Stimulated activated CD8-positive, alpha-beta memory T cell treated with anti-CD3 and anti-CD28 coated beads, Interleukin-15, amount 100 ng/mL, for 1 hour (primary cell): ENCODE data around the gene TMEM61.

ENCODE experiments used
- DNase-seq: peaks from one replicate; pipeline ENCODE4 v3.0.0-alpha.2; 2020; ENCODE audit warnings: low read depth

TMEM61 gene

DNA sequence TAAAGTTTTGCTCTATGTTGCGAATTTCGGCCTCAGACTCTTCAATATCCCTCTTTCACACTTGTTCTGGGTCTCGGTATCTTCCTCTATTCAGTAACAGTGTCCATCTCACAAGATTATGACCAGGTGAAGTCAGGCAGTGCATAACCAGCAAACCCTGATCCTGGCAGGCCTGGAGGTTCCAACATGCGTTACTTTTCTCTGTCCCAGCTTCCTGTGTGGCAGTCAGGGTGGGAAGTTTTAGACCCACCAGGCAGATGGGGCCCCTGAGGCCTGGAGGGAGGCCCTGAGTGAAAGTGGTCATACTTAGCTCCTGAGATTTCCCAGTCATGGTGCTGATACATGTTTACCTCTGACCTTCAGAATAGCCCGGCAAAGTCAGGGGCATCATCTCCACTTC is 5.1 kb downstream of the TMEM61 start:
- DNase-seq: no peak

DNA sequence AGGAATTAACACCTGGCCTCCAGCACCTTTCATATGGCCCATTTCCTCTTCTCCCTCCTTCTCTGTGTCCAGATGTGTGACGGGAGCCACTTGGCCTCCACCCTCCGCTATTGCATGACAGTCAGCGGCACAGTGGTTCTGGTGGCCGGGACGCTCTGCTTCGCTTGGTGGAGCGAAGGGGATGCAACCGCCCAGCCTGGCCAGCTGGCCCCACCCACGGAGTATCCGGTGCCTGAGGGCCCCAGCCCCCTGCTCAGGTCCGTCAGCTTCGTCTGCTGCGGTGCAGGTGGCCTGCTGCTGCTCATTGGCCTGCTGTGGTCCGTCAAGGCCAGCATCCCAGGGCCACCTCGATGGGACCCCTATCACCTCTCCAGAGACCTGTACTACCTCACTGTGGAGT is 5.6 kb downstream of the TMEM61 start:
- DNase-seq: no peak

DNA sequence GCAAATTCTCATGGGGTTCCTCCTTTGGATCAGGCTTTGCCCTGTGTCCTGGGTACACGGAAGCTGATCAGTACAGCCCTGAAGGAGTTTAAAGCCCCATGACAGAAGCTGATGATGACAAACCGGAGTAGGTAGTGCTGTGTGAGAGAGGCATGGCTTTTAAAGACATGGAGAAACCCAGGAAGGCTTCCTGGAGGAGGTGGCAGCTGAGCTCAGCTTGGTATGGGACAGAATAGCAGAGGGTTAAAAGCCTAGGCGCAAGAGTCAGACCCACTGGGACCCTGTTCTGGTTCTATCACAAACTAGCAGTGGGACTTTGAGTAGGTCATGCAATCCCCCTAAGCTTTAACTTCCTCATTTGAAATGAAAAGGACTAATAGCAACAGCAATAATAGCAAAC is 6.1 kb downstream of the TMEM61 start:
- DNase-seq: no peak

DNA sequence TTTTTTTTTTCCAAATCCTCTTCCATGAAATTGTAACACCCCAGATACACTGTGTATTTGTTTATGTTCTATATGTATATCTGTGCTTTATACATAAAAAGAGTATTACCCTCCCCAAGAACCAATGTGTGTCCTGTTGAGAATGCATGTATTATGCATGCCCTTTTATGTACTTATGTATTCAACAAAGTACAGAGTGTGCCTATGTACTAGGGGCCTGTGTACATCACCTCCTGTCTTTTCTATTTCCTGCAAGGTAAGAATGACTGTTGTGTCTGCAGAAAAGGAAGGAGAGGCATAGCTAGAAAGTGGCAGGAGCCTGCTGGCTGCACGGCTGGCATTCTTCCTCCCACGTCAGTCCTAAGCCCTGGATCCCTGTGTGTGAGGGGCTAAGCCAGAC is 7.0 kb downstream of the TMEM61 start:
- no peak for DNase-seq

DNA sequence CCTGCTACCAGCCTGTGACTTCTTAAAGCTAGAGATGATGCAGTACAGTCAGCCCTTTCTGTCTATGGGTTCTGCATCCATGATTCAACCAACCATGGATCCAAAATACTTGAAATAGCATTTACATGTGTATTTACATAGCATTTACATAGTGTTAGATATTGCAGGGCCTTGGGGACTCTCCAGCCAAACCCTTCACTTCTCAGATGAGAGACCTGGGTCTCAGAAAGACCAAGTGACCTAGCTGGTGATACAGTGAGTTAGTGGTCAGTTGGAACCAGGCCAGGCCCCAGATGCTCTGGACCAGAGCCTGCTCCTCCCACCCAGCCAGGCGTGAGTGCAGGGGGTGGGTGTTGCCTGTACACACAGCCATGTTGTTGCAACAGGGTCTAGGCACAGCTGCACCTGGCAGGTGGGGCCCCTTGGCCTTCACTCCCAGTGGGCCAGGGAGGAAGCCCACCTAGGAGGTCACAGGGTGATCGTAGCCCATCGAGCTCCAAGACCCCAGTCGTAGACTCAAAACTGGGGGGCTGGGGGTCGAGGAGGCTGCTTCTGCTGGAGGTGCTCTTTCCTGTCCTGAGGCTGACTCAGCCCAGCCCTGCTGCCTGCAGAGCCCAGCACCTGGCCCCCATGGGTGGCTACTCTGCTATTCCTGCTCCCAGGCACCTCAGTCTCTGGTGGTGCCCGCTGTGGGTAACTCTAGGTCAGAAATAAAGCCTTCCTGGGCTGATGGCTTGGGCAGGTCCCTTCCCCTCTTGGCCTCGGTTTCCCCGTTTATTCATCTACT is 7.7 kb downstream of the TMEM61 start:
- no peak for DNase-seq

DNA sequence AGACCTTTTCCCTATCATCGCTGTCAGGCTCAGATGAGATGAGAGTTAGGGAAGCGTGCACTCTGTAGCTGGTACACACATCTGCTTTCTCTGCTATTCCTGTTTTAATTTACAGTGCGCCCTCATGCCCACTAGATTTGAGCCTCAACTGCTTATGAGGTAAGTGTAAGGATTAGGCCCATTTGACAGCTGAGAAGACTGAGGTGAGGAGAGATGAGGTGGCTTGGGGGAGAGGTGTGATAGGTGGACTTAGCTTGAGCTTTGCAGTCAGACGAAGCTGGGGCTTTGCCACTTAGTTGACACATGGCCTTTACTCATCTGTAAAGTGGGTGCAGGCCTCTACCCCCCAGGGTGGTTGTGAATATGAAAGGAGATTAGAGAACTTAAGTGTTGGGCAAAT is 8.5 kb downstream of the TMEM61 start:
- no peak for DNase-seq

DNA sequence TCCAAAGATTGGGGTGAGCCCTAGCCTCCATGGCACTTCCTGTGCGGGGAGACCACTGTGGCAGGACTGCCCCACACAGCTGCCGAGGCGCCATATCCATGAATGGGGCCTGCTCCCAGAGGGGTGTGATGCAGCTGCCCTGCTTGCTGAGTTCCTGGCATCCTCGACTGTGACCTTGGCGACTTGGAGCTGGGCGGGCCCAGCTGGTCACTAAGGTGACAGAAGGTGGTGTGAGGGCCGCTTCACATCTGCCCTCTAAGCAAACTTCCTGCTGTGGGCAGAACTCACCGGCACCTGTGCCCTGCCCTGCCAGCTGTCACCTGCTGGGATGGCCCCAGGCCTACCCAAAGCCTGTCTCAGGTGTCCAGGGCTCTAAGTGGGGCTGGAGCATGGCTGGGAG is 9.0 kb downstream of the TMEM61 start:
- no peak for DNase-seq

DNA sequence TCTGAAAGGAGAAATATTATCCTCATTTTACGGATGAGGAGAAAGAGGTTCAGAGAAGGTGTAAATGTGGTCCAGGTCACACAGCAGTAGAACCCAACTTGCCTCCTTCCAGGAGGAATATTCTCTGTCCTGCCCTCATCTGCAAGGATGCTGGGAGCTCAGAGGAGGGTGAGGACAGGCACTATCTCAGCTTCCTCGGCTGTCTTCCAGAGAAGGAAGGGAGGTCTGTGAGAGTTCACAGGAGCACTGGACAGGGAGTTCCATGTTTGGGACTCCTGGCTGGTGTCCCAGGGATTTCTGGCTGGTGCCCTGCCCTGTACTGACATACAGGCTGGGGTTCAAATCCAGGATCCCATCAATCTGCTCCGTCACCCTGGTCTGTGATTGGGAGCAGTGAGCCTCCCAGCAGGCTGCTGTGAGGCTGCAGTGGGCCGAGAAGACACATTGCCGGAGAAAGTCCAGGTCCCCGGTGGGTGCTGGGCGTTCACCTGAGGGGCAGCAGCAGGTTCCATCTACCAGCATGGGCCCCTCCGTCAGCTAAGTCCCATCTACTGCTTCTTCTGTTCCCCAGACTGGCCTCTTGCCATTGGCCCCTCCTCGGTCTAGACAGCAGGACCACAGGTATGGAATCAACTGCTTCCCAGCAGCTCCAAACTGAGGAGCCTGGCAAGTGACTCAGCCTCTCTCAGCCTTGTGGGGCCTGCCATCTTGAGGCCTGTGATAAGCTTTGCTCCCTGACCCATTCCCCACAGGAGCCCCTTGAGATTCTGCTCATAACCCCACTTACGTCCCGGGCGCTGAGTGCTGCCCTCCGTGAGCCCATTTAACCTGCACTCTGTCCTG is 9.8 kb downstream of the TMEM61 start:
- no peak for DNase-seq

DNA sequence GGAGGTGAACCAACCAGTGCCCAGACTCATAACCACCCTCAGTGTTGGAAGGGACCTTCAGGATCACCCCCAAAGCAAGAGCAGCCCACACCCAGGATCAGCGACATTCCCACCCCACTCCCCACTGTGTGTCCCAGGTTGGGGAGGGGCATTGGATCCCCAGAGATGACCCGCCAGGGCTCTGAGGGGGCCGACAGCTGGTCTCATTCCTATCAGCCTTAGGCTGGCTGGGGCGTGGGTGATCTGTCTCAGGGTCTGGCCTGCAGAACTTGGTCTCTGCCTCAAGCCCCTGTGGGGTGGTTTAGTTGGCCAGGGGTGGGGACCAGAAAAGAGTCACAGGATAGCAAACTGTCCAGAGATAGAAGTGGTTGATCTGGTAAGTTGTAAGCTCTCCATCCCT is 10.5 kb downstream of the TMEM61 start:
- DNase-seq: no peak

DNA sequence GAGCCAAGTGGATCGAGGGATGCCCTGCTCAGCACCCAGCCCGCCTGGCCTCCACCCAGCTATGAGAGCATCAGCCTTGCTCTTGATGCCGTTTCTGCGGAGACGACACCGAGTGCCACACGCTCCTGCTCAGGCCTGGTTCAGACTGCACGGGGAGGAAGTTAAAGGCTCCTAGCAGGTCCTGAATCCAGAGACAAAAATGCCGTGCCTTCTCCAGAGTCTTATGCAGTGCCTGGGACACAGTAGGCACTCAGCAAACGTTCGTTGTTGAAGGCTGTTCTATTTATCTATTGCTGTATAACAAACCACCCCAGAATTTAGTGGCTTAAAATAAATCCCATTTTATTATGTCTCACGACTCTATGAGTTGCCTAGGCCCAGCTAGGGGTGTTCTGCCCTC is 11.5 kb downstream of the TMEM61 start:
- DNase-seq: no peak

DNA sequence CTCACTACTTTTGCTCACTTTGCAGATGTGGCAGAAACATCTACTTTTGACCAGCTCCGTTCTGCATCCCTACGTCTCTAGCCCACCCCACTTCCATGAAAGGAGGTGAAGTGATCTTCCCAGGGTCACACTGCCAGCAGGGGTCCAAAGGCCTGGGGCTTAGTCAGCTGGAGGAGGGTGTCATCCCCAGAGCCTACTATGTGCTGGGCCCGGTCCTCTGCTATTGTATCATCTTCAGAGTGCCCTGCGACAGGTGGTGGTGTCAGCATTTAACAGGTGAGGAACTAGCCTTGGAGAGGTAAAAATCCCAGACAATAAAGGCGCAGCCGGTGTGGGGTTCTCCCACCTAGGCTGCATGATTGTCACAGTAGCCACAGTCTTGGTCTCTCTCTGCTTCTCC is 12.7 kb downstream of the TMEM61 start:
- DNase-seq: no peak

DNA sequence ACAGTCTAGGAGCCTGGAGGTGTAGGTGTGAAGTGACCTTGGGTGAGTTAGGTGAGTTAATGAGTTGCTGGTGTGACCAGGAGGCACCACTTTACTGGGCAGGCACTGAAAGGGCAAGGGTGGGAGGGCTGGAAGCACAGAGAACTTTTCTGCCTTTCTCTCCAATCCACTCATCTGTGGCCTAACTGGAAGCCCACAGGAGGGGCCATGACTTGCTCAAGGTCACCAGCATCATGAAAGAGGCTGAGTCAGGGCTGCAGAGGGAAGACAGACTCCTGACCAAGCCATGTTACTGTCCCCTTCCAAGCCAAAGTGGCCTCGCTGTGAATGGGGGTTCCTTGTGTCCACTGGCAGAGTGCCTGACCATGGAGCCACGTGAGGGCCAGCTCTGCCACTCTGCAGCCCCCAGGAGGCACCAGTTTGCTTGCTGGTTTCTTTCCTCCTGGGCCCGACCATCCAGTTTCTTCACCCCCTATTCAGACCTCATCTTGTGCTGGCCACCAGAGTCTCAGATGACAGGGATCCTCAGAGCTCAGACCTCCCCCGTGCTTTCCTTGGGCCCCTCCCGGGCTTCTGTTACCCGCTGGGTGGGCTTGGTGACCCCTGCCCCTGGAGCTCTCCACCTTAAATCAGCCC is 14.0 kb downstream of the TMEM61 start:
- no peak for DNase-seq

DNA sequence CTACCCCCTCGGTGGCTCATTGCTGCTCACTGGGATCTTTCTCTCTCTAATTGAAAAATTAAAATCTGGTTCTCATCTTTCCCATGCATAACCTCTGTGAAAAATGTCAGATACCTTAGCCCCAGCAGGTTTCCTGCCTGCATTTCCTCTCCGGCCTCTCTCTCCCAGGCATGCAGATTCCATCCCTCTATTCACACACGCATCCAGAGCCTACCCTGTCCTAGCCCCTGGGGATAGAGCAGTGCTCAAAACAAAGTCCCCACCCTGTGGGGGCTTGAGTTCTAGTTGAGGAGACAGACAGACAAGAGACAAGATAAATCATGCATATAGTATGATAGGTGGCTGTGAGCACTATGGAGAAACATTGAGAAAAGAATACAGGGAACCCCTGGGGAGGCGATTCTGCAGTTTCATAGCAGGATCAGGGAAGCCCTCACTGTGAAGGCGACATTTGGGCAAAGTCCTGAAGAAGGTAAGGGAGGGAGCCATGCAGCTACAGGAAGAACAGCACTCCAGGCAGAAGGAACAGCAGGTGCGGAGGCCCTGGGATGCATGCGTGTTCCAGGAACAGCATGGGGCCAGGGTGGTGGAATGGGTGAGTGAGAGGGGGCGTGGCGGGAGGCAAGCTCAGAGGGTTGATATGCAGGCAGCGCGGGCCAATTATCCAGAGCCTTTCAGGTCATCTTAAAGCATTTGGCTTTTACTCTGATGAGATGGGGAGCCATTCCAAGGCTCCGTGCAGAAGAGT is 14.8 kb downstream of the TMEM61 start:
- no peak for DNase-seq

DNA sequence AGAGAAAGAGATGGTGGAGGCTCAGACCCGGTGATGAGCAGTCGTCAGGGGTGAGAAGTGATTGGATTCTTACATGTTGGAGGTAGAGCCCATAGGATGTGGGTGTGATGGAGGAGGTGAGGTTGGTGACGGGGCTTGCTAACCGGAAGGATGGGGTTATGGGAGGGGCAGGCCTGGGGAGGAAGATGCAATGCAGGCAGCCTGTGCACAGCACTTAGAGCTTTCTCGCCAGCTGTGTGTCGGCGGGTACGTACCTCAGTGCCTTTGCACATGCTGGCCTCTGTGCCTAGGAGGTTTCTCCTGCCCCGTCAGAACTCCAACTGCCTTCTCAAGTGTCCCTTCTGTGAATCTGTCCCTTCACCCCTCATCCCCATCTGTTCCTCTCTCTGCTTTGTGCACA is 15.4 kb downstream of the TMEM61 start:
- DNase-seq: no peak

DNA sequence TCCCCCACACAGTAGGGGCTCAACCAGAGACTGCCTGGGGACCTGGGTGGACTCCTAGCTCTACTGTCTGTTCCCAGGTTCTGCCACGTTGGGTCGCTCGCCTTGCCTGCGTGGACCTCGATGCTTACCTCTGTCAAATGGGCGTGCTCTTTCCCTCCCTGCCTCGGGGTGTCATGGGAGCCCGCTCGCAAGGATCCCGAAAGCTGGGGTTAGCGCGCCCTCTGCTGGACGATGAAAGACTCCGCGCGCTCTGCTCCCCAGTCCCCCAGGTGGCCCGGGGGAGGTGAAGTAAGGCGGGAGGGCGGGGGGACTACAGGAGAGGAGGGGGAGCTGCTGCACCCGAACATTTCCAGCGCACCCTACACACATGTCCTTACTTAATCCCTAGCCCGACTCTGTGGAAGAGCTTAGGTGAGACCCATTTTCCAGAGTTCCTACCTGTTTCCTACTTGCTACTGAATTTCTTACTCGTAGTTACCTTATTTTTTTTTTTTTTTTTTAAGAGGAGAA is 16.0 kb downstream of the TMEM61 start:
- peak; percentile 58 for DNase-seq

DNA sequence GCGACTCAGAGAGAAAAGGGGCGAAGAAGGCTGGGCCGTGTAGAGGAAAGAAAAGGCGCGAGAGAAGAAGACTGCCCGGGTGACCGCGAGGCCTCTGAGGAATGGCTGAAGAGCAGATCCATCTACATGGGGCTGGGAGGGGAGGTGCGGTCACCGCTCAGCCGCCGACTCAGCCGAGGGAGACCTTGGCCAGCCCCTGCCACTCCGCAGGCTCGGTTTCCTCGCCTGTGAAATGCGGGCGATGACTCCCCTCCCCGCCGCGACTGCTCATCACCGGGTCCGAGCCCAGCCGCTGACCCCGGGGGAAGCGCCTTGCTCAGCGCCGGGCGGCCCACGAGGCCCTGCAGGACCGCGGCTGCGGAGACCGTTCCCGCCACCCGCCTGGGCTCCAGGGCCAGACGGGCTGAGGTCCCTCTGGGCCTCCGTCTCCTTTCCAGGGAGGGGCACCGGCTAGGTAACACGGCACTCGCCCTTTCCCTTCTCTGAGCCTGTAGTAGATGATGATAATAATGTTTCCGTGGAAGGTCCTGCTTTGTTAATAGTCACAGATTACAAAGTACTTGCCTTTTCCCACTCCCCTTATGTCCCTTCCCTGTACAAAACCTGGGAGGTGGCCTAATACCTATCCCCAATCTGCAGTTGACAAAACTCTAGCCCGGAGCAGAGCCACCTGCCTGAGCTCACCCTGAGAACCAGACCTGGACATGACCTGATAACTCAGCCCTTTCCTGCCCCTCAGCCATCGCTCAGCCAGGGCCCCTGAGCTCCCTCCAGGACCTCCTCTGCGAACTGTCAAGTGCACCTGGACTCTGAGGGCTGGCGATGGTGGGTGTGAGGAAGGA is 16.7 kb downstream of the TMEM61 start:
- DNase-seq: no peak

DNA sequence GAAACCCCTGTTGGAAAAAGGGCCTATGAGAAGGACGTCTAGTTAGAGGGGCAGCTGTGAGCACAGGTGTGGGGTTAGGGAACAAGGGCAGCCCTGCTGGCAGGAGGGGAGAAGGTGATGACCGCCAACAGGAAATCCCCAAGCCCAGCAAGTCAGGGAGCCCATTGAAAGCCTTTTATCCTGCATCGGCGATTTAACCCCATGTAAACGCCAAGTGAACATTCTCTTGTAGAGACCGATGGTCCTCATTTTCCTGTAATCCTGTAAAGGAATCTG is 17.2 kb downstream of the TMEM61 start:
- no peak for DNase-seq

DNA sequence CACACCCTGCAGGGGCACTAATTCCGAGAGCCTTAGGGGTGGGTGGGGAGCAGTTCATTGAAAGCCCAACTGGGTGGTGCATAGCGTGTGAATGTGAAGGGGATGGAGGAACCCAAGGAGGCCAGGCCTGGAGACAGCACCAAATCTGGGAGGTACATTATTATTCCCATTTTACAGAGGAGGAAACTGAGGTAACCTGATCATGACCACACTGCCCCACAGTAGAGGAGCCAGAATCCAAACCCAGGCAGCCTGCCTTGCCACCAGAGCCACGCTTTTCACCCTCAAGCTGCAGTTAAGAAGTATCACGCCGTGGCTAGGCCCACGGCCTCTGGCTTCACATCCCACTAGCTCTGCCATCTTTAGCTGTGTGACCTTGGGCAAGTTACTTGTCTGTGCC is 17.7 kb downstream of the TMEM61 start:
- DNase-seq: no peak

DNA sequence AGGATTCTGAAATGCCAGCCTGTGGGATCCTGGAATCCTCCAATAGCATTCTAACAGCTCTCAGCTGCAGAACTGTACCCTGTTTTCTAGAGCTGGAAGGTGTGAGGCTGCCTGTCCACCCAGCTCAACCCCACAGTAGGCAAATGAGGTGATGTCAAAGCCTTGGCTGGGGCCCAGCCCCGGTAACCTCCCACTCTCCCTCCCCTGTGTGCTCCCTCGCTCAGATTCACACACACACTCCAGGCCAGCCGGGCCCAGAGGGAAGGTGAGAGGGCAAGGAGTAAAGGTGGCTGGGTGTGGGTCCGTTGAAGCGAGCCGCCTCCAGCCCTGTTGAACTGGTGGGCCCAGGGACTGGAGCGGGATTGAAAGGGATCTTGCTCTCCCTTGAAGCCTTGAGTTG is 18.2 kb downstream of the TMEM61 start, which contains the start of gene BSND:
BSND (plus strand) TSS at position 257 of the 400 bp plus-strand sequence. CDS start 254 bp downstream, outside the sequence.
- no peak for DNase-seq

DNA sequence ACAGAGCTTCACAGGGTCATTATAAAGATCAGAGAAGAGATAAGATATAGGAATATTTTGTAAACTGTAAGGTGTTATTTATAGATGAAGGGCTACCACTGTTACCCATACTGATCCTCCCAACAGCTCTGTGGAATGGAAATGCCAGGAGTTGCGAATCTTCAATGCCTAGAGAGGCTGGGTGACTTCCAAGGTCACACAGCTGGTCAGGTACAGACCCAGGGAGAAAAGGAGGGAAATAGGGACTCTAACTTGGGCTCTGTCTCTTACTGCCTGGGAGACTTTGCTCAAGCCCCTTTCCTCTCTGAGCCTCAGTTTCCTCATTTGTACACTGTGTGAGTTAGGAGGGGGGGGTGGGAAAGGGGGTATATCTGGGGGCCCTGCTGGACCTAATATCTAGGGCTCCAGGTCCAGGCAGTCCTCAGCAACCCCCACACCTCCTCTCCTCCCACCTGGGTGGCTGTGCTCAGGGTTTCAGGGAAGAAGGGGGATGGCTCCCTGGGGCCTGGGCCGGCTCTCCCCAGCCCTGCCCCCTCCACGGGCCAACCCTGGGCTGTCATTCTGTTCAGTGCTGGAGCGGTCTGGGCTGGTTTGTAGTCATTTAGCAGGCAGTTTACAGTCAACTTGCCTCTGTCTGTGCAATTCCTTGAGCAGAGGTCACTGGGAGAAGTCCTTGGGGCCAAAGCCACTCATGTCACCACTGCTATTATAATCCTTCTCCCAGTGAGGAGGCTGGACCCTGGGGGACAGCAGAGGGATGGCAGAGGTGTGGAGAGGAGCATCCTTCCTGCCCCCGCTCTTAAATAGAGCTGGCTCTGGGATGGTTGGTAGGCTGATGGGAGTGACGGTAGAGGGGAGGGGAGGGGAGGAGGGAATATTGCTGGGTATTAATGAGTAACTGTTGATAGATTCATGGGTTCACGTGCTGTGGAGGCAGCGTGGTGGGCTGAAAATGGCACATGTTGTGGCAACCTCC is 20.0 kb downstream of the TMEM61 start:
- DNase-seq: no peak
